ENCODE measurements around the gene CLDN17. TPM values are rescaled to one million over a fixed set of nuclear protein-coding genes. Genes with fewer than 3 reads are reported as not detected.

Gene CLDN17
- total RNA-seq (2021; ENCODE audit: unreplicated experiment): not detected
- not detected for polyA plus RNA-seq (2012; ENCODE audit: insufficient read length)
- not detected for Bru-seq, nascent RNA
- BruChase-seq, experiment 1, labeled RNA remaining after a 2-hour chase: not detected
- BruChase-seq, experiment 2, labeled RNA remaining after a 6-hour chase: not detected
- long read RNA-seq: 0 reads

- intact Hi-C loops (cut with micrococcal nuclease; ENCODE audit: unreplicated experiment) (no loop called here), in situ Hi-C loops (cut with HindIII; ENCODE audit: low pct_unique_long_range_greater_than_20kb, low sequenced_read_pairs) (no loop called here)
- no peak within 1 kb of the TSS for H3K27ac ChIP-seq (ENCODE audit: low read length)
- ATAC-seq: no peak
- no peak for DNase-seq (ENCODE audit: low read depth, low spot score)
- BruUV-seq (replicated peaks): no TSS peak
- no peaks in the 10 kb centered on the region for H3K9me3 ChIP-seq (ENCODE audit: control insufficient read depth, insufficient read depth, low read depth, low read length)
- H3K27me3 ChIP-seq (ENCODE audit: control insufficient read depth, insufficient read depth, low read length): no peaks in the 10 kb centered on the region
- TF ChIP-seq REST (IDR thresholded peaks at IDR 0.05; ENCODE audit: insufficient read depth in 1 of 2, low read depth in 2 of 2, low read length in 1 of 2) (no peak), SIN3A (IDR thresholded peaks at IDR 0.05; ENCODE audit: borderline replicate concordance, insufficient read depth, low read depth, low read length) (no peak), TCF7L2 (IDR thresholded peaks at IDR 0.05; ENCODE audit: low read depth, low read length) (no peak), POLR2AphosphoS5 (IDR thresholded peaks at IDR 0.05; ENCODE audit: low read depth, low read length) (no peak), CTCF (IDR thresholded peaks at IDR 0.05) (no peak)
- no peaks in the 10 kb centered on the region for H3K36me3 ChIP-seq (ENCODE audit: control insufficient read depth, insufficient read depth, low read length)
- H3K4me3 ChIP-seq (ENCODE audit: low read depth in 2 of 2, low read length in 2 of 2): no peak within 1 kb of the TSS
- H3K4me1 ChIP-seq (ENCODE audit: control insufficient read depth, insufficient read depth, low read length): no peaks in the 10 kb centered on the region
- POLR2A ChIA-PET: no interaction called here
- CTCF ChIA-PET: no interaction called here
Observed at GRCh38 chr21:30166705-30167104, at the start of gene CLDN17. CLDN17 (minus strand) TSS chr21:30166805; CDS start chr21:30166617, 188 bp downstream.

GRCh38 chr21:30216041-30216723 is 49.6 kb upstream of the CLDN17 start, which contains the start of gene CLDN8:
CLDN8 (minus strand) TSS chr21:30216097; CDS start chr21:30215925, 172 bp downstream.
- TF ChIP-seq POLR2AphosphoS5 (IDR thresholded peaks at IDR 0.05; ENCODE audit: low read depth, low read length) (no peak), REST (IDR thresholded peaks at IDR 0.05; ENCODE audit: insufficient read depth in 1 of 2, low read depth in 2 of 2, low read length in 1 of 2) (no peak), CTCF (IDR thresholded peaks at IDR 0.05) (no peak), SIN3A (IDR thresholded peaks at IDR 0.05; ENCODE audit: borderline replicate concordance, insufficient read depth, low read depth, low read length) (no peak), TCF7L2 (IDR thresholded peaks at IDR 0.05; ENCODE audit: low read depth, low read length) (no peak)
- BruUV-seq (replicated peaks): no TSS peak
- POLR2A ChIA-PET: interaction anchor here (0.7 kb wide), 1 partner anchor 17 kb away, joined by 3 read pairs; no protein-coding TSS in a partner anchor

More at GRCh38 chr21:30216041-30216723, 49.6 kb upstream of the CLDN17 start, which contains the start of gene CLDN8:
- H3K4me1 ChIP-seq (ENCODE audit: control insufficient read depth, insufficient read depth, low read length): no peaks in the 10 kb centered on the region
- no peak for DNase-seq (ENCODE audit: low read depth, low spot score)
- H3K27me3 ChIP-seq (ENCODE audit: control insufficient read depth, insufficient read depth, low read length): no peaks in the 10 kb centered on the region
- intact Hi-C loops (cut with micrococcal nuclease; ENCODE audit: unreplicated experiment) (no loop called here), in situ Hi-C loops (cut with HindIII; ENCODE audit: low pct_unique_long_range_greater_than_20kb, low sequenced_read_pairs) (no loop called here)
- no peak within 1 kb of the TSS for H3K4me3 ChIP-seq (ENCODE audit: low read depth in 2 of 2, low read length in 2 of 2)
- H3K9me3 ChIP-seq (ENCODE audit: control insufficient read depth, insufficient read depth, low read depth, low read length): no peaks in the 10 kb centered on the region
- no peak within 1 kb of the TSS for H3K27ac ChIP-seq (ENCODE audit: low read length)
- no peaks in the 10 kb centered on the region for H3K36me3 ChIP-seq (ENCODE audit: control insufficient read depth, insufficient read depth, low read length)
- ATAC-seq: no peak
- CTCF ChIA-PET: no interaction called here

Data from Panc1 (cell line).